H4 (cell line): ENCODE results near the gene IFT74. TPM values are rescaled to one million over a fixed set of nuclear protein-coding genes. Genes with fewer than 3 reads are reported as not detected.

Source experiments
- DNase-seq: peaks from one replicate; pipeline ENCODE4 v3.0.0-alpha.2; 2015; ENCODE audit warnings: low spot score
- total RNA-seq: library from RNA; depleted of rRNA; stranded (reverse); fragments of >200 nt; shearing (Covaris generic); gene quantifications from 2 replicates; pipeline ENCODE4 v1.2.3, GENCODE V29; 2014

IFT74 gene
- total RNA-seq, 1 experiment from 2014 or later, result 11.5 TPM

DNA sequence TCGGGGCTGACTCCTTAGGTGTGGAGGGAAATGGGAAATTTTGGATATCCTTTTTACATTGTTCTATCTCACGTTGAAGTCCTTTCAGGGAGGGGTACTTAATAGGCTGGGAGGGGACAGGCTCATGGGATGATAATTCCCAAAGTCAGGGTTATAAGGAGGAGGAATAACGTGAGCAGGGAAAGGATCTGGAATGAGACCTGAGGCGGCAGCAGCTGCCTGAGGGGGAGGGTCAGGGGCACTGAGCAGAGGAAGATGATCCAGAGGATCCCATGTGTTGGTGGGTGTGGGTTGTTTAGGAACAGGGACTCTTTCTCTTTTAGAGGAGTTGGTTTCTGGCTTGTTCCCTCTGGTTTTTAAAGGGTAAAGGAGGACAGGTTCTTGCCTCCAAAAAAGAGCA, 18.7 kb downstream of the IFT74 start:
- DNase-seq, result no peak

DNA sequence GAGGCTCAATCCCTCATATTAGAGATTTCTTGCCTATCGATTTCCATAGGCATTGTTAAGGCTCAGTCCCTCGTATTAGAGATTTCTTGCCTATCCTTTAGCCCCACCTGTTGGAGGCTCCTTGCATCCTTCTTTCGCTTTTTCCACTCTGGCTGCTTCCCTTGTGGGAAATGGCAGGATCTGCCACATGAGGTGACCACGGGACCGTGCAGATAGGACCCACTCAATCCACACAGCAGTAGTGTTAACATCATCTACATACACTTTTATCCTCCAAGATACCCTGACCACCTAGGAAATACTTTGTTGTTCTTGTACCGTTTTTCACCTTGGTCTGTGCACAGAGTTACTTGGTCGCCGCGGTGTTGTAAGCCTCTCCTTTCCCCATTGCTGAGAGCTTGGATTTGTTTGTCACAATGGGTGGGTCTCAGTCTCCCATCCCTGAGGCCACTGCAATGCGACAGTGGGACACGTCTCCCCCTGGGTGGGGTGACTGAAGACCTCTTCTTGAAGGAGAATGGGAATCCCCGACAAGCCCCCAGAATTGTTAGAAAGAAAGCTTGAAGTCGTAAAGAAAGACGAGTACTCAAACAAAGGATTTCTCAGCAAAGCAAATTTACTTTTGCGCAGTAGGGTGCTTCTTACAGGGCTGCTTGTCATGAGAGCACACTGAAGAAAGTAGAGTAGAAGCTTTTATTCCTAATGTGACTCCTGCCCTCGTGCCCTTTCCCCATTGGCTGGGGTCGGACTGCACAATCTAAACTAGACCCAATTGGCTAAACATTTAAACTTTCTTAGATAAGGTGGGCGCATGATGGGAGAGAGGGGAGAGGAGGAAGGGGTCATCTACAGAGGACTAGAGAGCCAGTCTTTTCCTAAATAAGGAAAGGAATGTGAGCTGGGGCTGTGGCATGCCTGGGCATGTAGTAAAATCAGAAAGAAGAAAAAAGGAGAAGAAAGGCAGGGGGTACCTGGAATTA, 19.8 kb downstream of the IFT74 start:
- peak; percentile 6 for DNase-seq

DNA sequence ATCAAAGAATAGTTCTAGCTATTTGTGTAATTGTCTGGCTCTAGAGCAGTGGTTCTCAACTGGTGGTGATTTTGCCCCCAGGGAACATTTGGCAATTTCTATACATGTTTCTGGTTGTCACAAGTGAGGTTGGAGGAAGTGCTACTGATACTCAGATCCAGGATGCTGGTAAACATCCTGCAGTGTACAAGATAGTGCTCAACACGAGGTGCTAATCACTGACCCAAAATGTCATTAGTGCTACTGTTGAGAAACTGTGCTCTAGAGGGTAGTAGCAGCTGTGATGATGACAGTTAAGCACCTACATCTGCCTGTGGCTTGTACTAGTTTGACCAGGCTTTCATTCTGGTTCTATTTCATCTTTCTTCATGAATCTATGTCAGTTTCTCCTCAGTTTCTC, 27.1 kb downstream of the IFT74 start:
- DNase-seq, result no peak

DNA sequence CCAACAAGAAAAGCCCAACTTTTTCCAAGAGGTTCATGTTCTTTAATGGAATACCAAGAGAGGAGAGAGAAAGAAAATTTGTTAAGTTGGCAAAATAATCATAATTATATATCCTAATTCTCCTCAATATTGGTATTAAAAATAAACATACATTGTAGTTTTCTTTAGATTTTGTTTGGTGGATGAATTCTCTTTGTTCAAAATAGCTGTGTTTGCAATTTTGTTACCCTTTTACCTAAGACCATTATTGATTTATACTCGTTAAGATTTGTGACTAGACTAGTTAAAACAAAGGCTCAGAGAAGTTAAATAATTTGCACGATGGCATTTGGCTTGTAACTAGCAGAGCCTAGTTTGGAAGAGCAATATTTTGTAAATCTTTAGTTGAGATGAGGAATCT, 39.6 kb downstream of the IFT74 start:
- DNase-seq, result no peak

DNA sequence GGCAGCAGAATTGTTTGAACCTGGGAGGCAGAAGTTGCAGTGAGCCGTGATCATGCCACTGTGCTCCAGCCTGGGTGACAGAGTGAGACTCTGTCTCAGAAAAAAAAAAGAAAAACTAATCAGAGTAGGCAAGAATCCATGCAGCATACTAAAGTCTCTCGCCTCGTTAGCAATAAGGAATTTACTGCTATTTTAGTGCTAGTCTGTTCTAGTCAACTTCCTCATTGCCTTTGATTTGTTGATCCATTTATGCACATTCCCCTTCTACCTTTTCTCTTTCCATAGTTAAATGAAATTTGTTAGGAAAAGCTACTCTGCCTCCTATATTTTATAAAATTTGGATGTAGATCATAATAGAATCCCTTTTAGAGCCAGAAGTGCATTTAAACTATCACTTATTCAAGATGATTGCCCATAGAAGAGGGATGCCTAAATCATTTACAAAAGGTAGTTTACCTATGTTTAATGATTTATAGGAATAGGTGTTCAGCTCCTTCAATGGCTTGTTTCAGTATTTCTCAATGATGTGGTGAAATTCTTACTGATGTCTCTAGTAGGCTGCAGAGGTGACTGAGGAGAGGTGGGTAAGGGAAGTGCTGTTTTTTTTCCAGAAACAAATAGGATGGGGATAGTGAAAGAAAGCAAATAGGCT, 47.3 kb downstream of the IFT74 start:
- no peak for DNase-seq

DNA sequence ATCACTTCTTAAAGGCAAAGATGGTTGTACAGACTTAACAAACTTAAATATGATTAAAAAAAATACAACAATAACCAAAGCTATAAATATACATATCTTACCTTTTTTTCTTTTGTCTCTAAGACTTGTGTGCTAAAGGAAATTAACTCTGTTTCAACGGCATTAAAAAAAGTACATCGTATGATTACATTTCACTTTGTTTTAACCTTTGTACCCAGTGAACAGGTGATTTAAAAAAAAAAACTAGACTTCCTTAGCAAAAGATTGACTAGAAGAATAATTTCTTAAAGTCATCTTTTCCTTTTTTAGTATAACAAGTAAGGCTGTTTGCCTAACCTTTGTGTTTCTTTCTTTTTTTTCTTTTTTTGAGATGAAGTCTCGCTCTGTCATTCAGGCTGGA, 49.3 kb downstream of the IFT74 start, which contains the start of gene LRRC19:
LRRC19 (minus strand) TSS at position 182 of the 400 bp plus-strand sequence. CDS start 5,978 bp downstream, outside the sequence.
- DNase-seq, result no peak

DNA sequence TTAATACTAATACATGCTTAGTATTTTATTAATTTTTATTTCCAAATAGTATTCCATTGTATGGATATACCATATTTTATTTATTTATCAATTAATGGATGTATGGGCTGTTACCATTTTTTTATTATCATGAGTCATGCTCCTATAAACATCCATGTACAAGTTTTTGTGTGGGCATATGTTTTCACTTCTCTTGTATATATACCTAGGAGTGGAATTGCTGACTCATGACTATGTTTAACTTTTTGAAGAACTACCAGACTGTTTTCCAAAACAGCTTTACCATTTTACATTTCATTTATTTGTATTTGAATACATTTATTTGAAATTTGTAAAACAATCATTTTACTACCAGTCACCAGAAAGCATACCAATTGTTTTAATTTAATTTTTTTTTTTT, 63.4 kb downstream of the IFT74 start:
- DNase-seq, result peak; percentile 21

DNA sequence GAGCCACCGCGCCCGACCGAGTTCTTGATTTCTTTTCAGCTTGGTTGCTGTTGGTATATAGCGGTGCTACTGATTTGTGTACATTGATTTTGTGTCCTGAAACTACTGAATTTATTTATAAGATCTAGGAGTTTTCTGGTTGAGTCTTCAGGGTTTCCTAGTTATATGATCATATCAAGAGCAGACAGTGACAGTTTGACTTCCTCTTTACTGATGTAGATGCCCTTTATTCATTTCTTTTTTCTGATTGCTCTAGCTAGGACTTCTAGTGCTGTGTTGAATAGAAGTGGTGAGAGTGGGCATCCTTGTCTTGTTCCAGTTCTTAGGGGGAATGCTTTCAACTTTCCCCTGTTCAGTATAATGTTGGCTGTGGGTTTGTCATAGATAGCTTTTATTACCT, 66.7 kb downstream of the IFT74 start:
- DNase-seq, result no peak

DNA sequence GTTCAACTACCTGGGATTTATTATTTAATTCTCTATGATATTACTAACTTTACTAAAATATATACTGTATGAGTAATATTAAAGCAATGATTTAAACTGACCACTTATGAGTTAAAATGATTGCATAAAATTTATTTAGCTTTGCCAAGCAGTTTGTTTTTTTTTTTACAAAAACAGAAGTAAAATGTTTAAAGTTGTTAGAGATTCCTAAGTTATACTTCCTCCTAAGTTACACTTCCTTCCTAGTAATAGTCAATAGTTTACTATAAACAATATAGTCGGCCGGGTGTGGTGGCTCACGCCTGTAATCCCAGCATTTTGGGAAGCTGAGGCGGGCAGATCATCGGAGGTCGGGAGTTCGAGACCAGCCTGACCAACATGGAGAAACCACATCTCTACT, 73.0 kb downstream of the IFT74 start:
- no peak for DNase-seq

DNA sequence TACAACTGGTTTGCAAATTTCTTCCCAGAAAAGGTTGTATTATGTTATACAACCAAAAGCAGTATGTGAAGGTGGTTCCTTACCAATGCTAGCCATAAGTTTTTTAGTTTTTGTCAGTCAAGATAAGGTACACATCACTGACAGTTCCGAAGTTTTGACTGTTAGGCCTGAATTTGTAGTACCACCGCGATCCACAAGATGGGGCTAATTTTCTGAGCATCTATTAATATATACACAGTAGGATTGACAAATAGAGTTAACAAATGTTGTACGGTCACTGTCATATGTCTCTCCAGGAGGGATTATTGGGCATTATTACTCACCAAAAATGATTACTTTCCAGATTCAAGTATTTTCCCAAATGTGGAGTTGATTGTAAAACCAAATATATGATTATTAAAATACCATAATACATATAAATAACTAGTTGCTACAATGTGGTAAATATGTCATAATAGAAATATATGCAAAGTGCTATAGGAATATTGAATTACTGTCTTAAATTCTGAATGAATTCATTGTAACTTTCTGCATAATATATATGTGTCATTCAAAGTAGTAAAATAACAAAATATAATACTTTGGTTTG, 77.7 kb downstream of the IFT74 start:
- DNase-seq, result peak; percentile 18

DNA sequence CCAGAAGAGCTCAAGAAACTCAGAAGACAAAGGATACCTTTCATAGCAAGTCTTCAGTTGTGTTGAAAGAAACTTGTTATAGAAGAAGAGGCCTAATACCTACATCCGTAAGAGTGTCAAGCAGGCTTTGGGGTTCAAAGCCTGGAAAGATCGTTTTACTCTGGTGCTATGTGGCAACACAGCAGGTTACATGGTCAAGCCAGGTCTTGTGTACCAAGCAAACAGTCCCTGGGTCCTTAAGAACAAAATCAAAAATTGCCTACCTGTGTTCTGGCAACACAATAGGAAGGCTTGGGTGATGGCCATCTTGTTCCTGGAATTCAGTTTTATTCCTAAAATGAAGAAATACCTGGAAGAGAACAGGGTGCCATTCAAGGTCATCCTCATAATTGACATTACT, 81.3 kb downstream of the IFT74 start:
- DNase-seq, result no peak

DNA sequence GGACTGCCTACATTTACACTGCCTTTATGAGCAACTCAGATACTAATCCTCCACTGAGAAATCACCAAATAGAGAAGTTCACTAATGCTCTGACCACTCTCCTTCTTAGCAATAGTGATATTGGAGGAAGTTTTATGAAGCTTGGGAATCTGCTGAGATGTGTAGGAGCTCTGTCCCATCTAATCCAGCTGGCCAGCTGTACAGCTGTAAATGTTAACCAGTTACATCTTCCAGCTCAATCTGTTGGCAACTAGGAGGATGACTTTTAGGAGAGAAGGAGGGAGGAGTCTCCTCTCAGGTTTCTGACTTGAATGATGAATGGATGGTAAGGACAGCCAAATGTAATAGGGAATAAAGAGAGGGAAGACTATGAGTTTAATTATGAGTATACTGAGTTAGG, 85.5 kb downstream of the IFT74 start:
- DNase-seq, result no peak

DNA sequence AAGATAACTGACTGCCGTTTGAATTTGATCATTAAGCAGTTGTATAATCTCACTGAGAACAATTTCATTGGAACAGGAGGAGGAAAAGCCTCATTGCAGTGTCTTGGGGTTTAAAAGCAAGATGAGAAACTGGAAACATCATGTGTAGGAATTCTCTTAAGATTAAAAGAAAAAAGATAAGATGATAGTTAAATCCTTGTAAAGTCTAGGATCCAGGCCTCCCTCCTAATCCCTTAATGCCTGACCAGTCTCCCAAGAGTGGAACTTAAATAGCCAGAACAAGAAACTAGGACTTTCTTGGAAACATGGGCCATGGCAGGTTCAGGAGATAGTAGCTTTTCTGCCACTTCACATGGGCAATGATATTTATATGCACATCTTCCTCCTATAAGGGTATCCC, 86.3 kb downstream of the IFT74 start:
- no peak for DNase-seq

DNA sequence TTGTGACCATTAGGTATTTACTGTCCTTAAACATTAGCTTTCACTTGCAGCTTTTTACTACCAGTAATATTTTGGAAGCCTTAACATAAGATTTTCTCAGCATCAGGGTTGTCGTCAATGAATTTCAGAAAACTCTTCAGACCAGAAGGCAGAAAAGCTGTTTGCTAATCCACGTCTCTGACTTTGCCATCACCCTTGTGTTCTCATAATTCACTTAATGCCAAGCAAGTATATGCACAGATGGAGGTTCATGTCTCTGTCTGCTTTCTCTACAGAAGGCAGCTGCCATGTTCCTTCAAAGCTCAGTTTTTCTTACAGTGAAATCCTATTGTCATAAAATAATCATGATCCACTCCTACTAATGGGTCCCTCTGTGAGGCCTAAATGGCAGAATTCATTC, 87.0 kb downstream of the IFT74 start:
- DNase-seq, result no peak

DNA sequence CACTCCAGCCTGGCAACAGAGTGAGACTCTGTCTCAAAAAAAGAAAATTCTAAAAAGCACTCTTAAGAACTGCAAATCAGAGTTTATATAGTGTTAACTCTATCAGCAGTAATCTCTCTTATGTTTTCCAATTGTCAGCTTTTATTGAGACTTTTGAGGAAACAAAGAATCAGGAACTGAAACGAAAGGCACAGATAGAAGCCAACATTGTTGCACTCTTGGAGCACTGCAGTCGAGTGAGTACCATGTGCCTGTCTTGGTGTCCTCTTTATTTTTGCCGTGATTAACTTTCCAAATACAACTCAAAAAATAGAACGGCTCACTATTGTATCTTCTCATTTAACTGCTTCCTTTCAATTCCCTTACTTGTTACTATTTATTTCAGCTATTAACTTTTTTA, 90.9 kb downstream of the IFT74 start:
- DNase-seq, result no peak

DNA sequence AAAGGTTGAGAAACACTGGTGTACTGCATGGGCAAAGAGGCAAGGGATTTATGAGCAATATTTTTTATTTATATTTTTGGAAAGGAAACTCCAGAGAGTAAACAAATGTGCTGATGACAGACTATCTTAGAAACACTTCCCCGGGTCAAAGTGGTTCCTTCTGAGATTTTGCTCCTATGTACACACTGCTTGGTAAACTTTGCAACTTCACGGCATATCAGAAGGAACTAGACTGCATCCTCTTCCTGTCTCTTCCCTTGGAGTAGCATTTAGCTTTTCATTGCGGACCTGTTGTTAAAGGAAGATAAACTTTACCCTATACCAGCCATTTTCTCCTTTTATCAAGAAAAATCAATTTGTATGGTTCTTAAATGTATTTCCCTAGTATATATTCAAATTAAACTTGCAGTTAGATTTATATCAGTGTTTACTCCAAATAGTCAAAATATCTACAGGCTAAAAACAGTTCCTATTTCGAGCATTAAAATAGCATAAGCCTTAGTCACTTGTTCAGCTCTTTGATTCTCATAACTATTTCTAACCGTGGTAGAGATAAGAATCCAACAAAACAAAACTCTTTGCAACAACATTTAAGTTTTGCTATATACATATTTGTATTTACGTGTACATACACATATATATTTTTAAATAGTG, 97.3 kb downstream of the IFT74 start:
- DNase-seq, result no peak

DNA sequence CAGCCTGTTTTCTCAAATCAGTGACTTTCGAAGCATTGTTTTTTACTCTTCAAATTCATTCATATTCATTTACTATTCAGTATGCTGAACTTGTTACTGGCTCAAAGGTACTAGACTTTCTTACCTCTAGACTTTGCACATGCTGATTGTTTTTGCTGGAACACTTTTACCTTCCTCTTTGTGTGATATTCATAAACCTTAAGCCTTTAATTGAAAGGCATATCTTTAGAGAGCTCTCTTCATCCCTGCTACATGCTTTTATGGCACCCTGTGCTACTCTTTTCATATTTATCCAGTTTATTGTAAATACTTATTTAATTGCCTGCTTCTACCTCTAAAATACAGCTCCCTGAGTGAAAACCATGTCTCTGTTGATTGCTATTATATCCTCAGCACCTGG, 97.9 kb downstream of the IFT74 start:
- no peak for DNase-seq

DNA sequence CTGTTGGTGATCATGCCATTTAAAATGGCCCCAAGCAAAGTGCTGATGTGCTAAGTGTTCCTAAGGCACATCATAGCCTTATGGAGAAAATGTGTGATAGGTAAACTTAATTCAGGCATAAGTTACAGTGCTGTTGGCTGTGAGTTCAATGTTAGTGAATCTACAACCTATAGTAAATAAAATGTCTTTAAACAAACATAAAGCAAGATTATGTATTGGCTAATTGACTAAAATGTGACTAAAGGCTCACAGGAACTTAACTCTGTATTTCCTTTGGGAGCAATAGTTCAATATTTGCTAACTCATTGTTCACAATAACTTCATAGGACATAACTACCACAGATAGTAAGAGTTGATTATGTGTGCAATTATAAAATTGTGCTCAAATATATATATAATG, 98.6 kb downstream of the IFT74 start:
- DNase-seq, result no peak

DNA sequence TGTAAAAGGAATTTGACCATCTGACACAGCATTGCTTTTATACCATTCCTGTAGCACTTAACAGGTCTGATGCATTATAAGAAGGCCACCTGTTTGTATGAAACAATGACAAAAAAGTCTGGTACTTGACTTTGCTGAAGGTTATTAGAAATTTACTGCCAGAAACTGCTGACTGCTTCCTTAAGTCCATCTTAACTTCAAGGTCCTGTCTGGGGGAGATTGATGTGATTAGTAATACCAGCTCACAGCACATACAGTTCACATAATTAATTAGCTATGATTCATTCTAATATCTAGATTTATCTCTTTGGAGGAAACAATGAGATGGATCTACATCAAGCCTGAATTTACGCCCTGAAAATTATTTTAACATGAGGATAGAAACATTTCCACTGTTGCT, 103.2 kb downstream of the IFT74 start:
- no peak for DNase-seq

DNA sequence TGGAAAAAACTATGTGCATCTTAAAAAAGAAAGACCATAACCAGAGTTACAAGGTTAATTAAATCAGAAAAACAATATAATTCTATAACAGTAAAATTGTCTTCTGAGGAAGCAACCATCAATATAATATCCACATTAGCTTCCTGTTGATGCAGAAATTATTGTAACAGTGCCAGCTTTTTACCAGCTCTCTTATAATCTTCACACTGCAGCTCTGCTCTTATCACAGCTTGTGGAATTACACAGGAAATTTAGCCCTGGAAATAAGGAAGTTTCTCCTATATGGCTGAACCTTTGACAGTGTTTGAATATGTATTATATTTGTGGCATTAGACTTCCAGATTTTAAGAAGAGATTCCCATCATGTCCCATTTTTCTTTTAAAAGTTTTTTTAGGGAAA, 103.7 kb downstream of the IFT74 start:
- no peak for DNase-seq

DNA sequence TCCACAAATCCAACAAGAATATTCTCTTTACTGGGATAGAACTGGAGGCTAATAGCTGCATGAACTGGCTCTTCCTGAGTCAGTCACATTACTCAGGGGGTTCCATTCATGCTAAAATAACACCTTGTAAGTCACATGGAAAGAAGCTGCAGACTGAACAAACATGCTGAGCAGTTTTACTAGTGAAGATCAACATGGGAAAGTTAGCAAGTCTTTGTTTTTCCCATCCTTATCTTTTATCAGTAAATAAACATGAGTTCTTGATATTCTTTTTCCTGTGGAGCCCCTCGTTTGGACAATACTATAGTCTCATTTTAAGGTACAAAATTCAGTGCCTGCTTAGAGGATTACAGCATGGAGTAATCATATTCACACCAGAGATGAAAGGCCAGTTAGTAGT, 109.1 kb downstream of the IFT74 start:
- DNase-seq, result no peak
